HUES48 (cell line): ENCODE results near the gene TNFSF10.

ENCODE experiments used
- H3K27ac ChIP-seq: one replicate; pipeline ENCODE4 v1.7.0; 2013; ENCODE audit warnings: low read depth, low read length, inconsistent platforms
- H3K27me3 ChIP-seq: 2 replicates; pipeline ENCODE4 v1.6.1; 2013; ENCODE audit warnings: mild to moderate bottlenecking, low read length; ENCODE audit not compliant: control insufficient read depth, insufficient read depth
- H3K36me3 ChIP-seq: 2 replicates; pipeline ENCODE4 v1.6.1; 2013; ENCODE audit warnings: low read length; ENCODE audit not compliant: control insufficient read depth, insufficient read depth
- H3K4me1 ChIP-seq: 2 replicates; pipeline ENCODE4 v1.6.1; 2013; ENCODE audit warnings: mild to moderate bottlenecking, low read length; ENCODE audit not compliant: control insufficient read depth, insufficient read depth
- H3K4me3 ChIP-seq: 2 replicates; pipeline ENCODE4 v1.5.1; 2013; ENCODE audit warnings: mild to moderate bottlenecking, low read depth, low read length
- H3K9ac ChIP-seq: 2 replicates; pipeline ENCODE4 v1.6.1; 2013; ENCODE audit warnings: mild to moderate bottlenecking, low read depth, low read length, moderate library complexity
- H3K9me3 ChIP-seq: 2 replicates; pipeline ENCODE4 v1.6.1; 2013; ENCODE audit warnings: low read length; ENCODE audit not compliant: control insufficient read depth, insufficient read depth

The TNFSF10 gene

DNA sequence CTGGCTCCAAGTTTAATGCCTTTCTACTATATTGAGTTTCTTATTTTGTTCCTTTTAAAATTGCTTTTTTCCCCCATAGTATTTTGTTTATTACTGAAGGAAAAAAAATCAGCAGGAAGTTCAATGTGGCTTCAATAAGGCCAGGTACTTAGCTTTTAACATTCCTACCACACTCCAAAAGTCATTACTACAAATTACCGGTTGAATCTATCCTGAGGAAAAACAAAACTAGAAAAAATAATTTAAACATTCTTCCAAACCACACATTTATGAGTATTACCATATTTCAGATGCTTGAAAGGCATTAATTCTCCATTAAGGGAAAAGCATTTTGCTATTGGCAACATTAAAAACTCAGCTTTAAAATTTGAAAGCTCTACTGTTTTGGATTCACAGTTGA lies 20.2 kb upstream of the TNFSF10 start:
- no peaks in the 10 kb centered on the region for H3K9me3 ChIP-seq

DNA sequence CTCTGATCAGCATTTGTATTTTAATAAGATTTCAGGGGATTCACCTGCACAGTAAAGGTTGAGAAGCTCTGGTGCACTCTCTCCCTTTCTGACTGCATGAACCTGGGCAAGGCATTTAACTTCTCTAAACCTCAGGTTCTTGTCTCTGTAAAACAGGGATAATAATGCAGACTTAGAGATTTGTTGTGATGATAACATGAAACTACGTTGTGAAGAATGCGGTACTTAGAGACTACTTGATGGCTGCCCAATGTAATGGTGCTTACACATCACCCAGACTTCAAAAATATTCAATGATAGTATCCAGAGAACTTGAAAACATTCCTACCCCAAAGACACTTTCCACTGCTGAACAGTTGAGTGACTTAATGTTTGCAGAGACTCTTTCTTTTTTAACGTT lies 19.8 kb upstream of the TNFSF10 start:
- Histone ChIP-seq H3K9ac (no peak overlapping the region), H3K9me3 (no peaks in the 10 kb centered on the region), H3K4me3 (no peak overlapping the region), H3K27ac (no peak overlapping the region), H3K36me3 (no peaks in the 10 kb centered on the region), H3K4me1 (no peaks in the 10 kb centered on the region), H3K27me3 (no peaks in the 10 kb centered on the region)

More for the DNA sequence above, 20.2 kb upstream of the TNFSF10 start:
- H3K36me3 ChIP-seq, result no peaks in the 10 kb centered on the region
- H3K9ac ChIP-seq, result no peak overlapping the region
- H3K4me1 ChIP-seq, result no peaks in the 10 kb centered on the region
- no peak overlapping the region for H3K4me3 ChIP-seq
- no peaks in the 10 kb centered on the region for H3K27me3 ChIP-seq
- H3K27ac ChIP-seq, result no peak overlapping the region

DNA sequence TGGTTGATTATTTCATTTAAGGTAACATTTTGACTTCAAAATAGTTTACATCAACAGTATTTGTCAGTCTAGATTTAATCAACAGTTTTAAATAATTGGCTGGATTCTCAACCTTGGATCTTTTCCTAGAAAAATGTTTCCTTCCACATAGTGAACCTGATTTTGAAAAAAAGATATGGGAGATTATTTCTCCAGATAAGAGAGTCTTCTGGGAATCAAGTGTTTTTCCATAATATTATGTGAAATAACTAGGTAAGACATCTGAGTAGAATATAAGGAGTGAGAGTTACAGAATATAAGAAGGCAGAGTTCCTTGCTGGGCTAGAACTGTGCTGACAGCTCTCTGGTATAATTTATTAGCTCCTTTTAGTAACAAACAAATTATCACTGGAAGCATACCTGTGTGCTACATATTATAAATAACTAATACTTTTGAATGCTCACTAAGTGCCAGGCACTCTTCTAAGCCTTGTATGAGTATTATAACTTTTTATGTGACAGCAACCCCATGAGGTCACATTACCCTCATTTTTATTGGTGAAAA lies 18.8 kb upstream of the TNFSF10 start:
- H3K9ac ChIP-seq, result no peak overlapping the region
- H3K4me1 ChIP-seq, result no peaks in the 10 kb centered on the region
- H3K36me3 ChIP-seq, result no peaks in the 10 kb centered on the region
- no peaks in the 10 kb centered on the region for H3K27me3 ChIP-seq
- no peaks in the 10 kb centered on the region for H3K9me3 ChIP-seq
- no peak overlapping the region for H3K4me3 ChIP-seq
- no peak overlapping the region for H3K27ac ChIP-seq

DNA sequence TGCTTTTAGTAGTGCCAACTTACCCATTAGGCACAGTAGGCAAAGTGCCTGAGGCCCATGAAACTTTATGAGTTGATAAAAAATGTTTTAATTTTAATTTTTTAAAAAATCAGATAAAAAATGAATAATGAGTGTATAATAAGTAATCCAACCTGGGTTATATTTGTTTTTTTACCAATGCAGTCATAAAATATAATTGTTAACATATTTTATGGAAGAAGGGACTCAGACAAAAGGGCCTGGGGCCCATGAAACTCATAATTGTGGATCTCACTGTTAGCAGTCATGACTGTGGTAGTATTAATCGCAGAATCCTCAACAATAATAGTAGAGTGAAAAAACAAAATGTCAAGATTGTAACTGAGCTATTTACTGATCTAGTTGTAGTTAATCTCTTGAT lies 16.8 kb upstream of the TNFSF10 start:
- Histone ChIP-seq H3K9ac (no peak overlapping the region), H3K9me3 (no peaks in the 10 kb centered on the region), H3K27me3 (no peaks in the 10 kb centered on the region), H3K4me1 (no peaks in the 10 kb centered on the region), H3K36me3 (no peaks in the 10 kb centered on the region), H3K27ac (no peak overlapping the region), H3K4me3 (no peak overlapping the region)

DNA sequence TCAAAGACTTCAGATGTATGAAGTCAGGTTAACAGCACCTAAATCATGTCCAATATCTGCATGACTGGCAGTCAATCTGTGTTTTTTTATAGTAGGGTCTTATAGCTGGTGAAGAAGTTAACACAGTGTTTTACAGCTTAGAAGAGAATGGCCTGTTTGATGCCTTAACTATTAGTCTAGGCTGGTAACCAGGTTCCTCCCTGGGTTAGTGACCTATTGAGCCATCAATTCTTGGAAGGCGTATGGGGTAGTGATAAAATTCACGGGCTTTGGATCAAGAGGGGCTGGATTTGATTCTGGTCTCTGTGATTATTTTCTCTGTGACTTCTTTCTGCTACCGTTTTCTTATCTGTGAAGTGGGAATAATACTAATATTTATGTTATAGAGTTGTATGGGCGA lies 16.0 kb upstream of the TNFSF10 start:
- no peaks in the 10 kb centered on the region for H3K27me3 ChIP-seq
- H3K4me1 ChIP-seq, result no peaks in the 10 kb centered on the region
- H3K27ac ChIP-seq, result no peak overlapping the region

DNA sequence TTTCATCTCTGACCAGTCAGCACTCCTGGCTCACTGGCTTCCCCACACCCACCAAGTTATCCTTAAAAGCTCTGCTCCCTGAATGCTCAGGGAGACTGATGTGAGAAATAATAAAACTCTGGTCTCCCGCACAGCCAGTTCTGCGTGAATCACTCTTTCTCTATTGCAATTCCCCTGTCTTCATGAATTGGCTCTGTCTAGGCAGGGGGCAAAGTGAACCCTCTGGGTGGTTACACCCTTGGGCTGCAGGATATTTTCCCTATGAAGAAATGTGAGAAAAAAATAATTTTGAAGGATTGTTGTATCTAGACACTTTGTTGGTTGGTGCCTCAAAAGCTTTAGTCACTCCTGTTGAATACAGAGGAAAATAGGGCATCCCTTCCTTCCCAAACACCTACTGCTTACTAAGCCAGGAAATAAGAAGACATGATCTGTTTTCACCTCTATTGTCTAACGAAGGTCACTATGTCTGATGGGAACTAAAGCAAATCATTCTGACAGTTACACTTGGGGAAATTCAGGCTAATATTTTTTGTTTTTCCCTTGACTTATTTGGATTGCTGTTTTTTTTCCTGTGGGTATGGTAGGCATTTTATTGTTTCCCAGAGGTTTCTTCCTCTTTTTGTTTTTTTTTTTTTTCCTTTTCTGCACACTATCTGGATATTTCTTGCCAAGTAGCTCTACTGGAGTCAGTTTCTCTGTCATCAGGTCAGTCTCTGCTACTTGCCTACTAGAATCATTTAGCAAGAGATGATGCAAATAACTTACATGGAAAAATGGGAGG lies 15.3 kb upstream of the TNFSF10 start:
- Histone ChIP-seq H3K9ac (no peak overlapping the region), H3K4me1 (no peaks in the 10 kb centered on the region), H3K27me3 (no peaks in the 10 kb centered on the region), H3K36me3 (no peaks in the 10 kb centered on the region), H3K4me3 (no peak overlapping the region), H3K9me3 (no peaks in the 10 kb centered on the region), H3K27ac (no peak overlapping the region)

More for the DNA sequence above, 16.0 kb upstream of the TNFSF10 start:
- Histone ChIP-seq H3K4me3 (no peak overlapping the region), H3K36me3 (no peaks in the 10 kb centered on the region), H3K9me3 (no peaks in the 10 kb centered on the region), H3K9ac (no peak overlapping the region)

DNA sequence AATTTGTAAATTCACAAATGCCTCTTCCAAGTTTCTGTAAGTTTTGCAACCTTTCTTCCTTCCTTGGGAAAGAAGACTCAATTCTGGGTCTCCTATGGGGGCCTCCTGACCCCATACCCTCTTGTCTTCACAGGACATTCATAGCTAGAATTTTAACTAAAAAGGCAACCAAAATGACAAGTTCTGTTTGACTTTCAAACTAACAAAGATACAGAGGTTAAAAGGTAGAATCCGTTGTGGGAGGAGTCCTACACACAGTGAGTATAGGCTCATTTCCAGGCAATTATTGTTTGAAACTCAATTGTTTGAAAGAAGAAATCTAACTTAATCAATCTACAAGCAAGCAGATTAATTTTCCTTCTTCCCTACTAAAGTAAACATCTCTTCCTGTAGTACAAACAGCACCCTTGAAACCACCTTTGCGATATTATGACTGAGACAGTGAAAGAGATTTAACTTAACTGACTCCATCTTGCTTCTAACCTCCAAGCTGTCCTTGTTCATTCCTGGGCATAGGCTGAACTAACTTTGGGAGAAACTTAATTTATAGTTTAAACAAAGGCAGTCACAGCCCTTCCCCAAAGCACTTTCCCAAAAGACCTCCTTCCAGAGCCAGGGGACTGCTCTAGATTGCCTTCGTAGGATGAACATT lies 14.4 kb upstream of the TNFSF10 start:
- no peak overlapping the region for H3K4me3 ChIP-seq
- H3K9ac ChIP-seq, result no peak overlapping the region
- H3K27ac ChIP-seq, result no peak overlapping the region
- no peaks in the 10 kb centered on the region for H3K4me1 ChIP-seq
- no peaks in the 10 kb centered on the region for H3K36me3 ChIP-seq
- H3K9me3 ChIP-seq, result no peaks in the 10 kb centered on the region
- H3K27me3 ChIP-seq, result peaks cover under 1% of the 10 kb centered on the region; the same call in 1 of the 2 replicates

DNA sequence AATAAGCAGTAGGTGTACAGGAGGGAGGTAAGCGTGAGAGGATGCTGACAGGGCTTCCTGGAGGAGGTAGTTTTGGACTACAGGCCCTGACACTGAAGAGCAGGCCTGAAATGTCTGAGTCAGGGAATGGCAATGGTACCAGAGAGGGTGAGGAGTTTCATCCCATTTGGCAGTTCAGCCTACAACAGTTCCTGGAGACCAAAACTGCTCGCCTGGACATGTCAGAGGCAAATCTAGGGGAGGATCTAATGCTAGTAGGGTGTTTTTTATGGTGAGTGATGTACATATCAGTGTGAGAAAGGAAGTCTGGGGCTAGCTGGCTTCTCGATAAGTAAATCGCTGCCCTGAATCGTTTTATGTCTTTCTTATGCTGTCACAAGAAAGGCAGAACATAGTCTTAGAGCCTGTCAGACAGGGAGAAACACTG lies 13.8 kb upstream of the TNFSF10 start:
- Histone ChIP-seq H3K27ac (no peak overlapping the region), H3K36me3 (no peaks in the 10 kb centered on the region), H3K9ac (no peak overlapping the region), H3K4me3 (no peak overlapping the region), H3K4me1 (no peaks in the 10 kb centered on the region), H3K27me3 (peaks cover 5% of the 10 kb centered on the region; the same call in 1 of the 2 replicates), H3K9me3 (no peaks in the 10 kb centered on the region)

DNA sequence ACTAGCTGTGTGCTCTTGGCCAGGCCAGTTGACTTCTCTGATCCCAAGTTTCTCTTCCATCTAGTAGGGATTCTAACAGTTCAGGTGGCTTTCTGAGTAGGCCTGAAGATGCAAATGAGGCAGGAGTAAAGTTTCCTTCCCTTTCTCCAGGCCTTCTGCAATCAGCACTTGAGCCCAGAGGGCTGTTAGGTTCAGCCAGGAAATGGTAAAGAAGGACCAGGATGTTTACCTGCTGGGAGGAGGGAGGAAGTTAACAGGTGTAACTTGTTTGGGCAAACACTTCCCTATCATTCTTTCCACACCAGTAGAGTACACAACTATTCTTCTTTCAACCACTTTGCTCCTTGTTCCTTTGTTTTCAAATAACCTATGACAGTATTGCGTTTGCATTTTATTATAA lies 13.3 kb upstream of the TNFSF10 start:
- Histone ChIP-seq H3K27me3 (peaks cover 5% of the 10 kb centered on the region; the same call in 1 of the 2 replicates), H3K36me3 (no peaks in the 10 kb centered on the region), H3K27ac (no peak overlapping the region), H3K9me3 (no peaks in the 10 kb centered on the region), H3K9ac (no peak overlapping the region), H3K4me1 (no peaks in the 10 kb centered on the region), H3K4me3 (no peak overlapping the region)

DNA sequence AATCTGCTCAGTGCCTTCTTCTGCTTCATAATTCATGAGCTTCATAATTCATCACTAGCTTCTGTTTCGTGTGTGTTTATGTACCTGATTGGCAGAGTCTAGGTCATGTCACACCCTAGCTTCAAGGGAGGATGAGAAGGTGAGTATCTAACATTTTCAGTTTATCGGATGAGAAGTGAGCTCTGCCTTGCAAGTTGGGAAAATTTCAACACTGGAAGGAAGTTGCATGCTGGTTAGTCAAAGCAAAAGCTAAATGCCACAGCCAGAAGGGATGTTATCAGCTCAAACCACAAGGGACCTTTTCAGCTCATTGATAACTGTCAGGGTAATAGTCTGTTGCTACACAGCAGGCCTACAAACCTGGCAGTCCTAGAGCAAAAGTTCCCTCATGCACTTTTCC lies 7.3 kb upstream of the TNFSF10 start:
- Histone ChIP-seq H3K4me1 (no peaks in the 10 kb centered on the region), H3K9ac (no peak overlapping the region), H3K36me3 (no peaks in the 10 kb centered on the region), H3K4me3 (no peak overlapping the region), H3K9me3 (no peaks in the 10 kb centered on the region), H3K27me3 (peaks cover 5% of the 10 kb centered on the region; the same call in 1 of the 2 replicates), H3K27ac (no peak overlapping the region)

DNA sequence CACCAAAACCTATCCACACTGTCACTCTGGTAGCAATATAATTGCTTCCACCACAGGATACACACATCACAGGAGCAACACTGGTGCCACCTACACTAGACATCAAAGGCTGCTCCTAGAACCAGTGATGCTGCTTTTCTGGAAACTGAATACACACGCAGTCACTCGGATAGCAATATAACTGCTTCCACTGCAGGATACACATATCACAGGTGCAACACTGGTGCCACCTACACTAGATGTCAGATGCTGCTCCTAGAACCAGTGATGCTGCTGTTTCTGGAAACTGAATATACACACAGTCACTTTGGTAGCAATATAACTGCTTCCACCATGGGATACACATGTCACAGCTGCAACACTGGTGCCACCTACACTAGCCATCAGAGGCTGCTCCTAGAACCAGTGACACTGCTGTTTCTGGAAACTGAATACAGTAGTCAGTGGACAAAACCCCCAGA lies 6.9 kb upstream of the TNFSF10 start:
- Histone ChIP-seq H3K9ac (no peak overlapping the region), H3K9me3 (no peaks in the 10 kb centered on the region), H3K36me3 (no peaks in the 10 kb centered on the region), H3K4me3 (no peak overlapping the region), H3K27ac (no peak overlapping the region), H3K4me1 (no peaks in the 10 kb centered on the region), H3K27me3 (peaks cover 5% of the 10 kb centered on the region; the same call in 1 of the 2 replicates)
